Umbilical cord (tissue), 2 donors: ENCODE data around the gene DPP6. TPM values are rescaled to one million over a fixed set of nuclear protein-coding genes. Genes with fewer than 3 reads are reported as not detected.
A peak's percentile ranks its signal among the peaks of the same experiment; 100 is the strongest.
"Not testable (repeated sequence)": the region's sequence is repeated elsewhere in the genome, so short reads cannot be mapped to it uniquely, and the experiment has no call there.

Experiments used
- DNase-seq: peaks from one replicate; pipeline ENCODE4 v3.0.0-alpha.2; 2015; ENCODE audit warnings: low spot score
- total RNA-seq: library from RNA; depleted of rRNA; stranded (reverse); fragments of >200 nt; gene quantifications from one replicate; pipeline ENCODE4 v1.2.3, GENCODE V29; 2014; ENCODE audit warnings: low replicate concordance; ENCODE audit not compliant: insufficient read depth

The DPP6 gene
- total RNA-seq, 1 donor from 2014 or later, result 1.2 TPM

GRCh38 chr7:154148791-154149516 is 96.8 kb downstream of the DPP6 start:
- not testable (repeated sequence) for DNase-seq

- not testable (repeated sequence) for DNase-seq
Measured at GRCh38 chr7:154150656-154151055, 98.5 kb downstream of the DPP6 start.

GRCh38 chr7:154151306-154151705 is 99.1 kb downstream of the DPP6 start:
- not testable (repeated sequence) for DNase-seq

- DNase-seq, result not testable (repeated sequence)
Measured at GRCh38 chr7:154155928-154156327, 103.7 kb downstream of the DPP6 start.

GRCh38 chr7:154162921-154163320 is 110.7 kb downstream of the DPP6 start:
- not testable (repeated sequence) for DNase-seq

- DNase-seq, result not testable (repeated sequence)
Measured at GRCh38 chr7:154163642-154164041, 111.4 kb downstream of the DPP6 start.

GRCh38 chr7:154167051-154167450 is 114.9 kb downstream of the DPP6 start:
- DNase-seq, result no peak

- no peak for DNase-seq
Measured at GRCh38 chr7:154167807-154168206, 115.6 kb downstream of the DPP6 start.

- no peak for DNase-seq
Measured at GRCh38 chr7:154171422-154171821, 119.2 kb downstream of the DPP6 start.

- DNase-seq, result peak; percentile 21
Measured at GRCh38 chr7:154172236-154172635, 120.0 kb downstream of the DPP6 start.

GRCh38 chr7:154177584-154177983 is 125.4 kb downstream of the DPP6 start:
- DNase-seq, result no peak

- DNase-seq, result no peak
Measured at GRCh38 chr7:154178895-154179294, 126.7 kb downstream of the DPP6 start.

- no peak for DNase-seq
Measured at GRCh38 chr7:154183482-154183881, 131.3 kb downstream of the DPP6 start.

- DNase-seq, result no peak
Measured at GRCh38 chr7:154183946-154184345, 131.7 kb downstream of the DPP6 start.

GRCh38 chr7:154186811-154187210 is 134.6 kb downstream of the DPP6 start:
- no peak for DNase-seq

- DNase-seq, result no peak
Measured at GRCh38 chr7:154188330-154188729, 136.1 kb downstream of the DPP6 start.

GRCh38 chr7:154195266-154195665 is 143.1 kb downstream of the DPP6 start:
- DNase-seq, result no peak

- no peak for DNase-seq
Measured at GRCh38 chr7:154198481-154198880, 146.3 kb downstream of the DPP6 start.

GRCh38 chr7:154200241-154200640 is 148.0 kb downstream of the DPP6 start:
- no peak for DNase-seq

GRCh38 chr7:154202002-154202401 is 149.8 kb downstream of the DPP6 start:
- DNase-seq, result no peak

GRCh38 chr7:154204046-154204445 is 151.8 kb downstream of the DPP6 start:
- no peak for DNase-seq

- DNase-seq, result no peak
Measured at GRCh38 chr7:154212861-154213260, 160.7 kb downstream of the DPP6 start.

GRCh38 chr7:154217688-154218340 is 165.6 kb downstream of the DPP6 start:
- DNase-seq, result no peak
